Epithelial cell of proximal tubule (primary cell): ENCODE data around the gene HIC1. TPM values are rescaled to one million over a fixed set of nuclear protein-coding genes. Genes with fewer than 3 reads are reported as not detected.

ENCODE experiments used
- DNase-seq: peaks from one replicate; pipeline ENCODE4 v3.0.0-alpha.2; 2011; ENCODE audit warnings: low read depth
- H3K4me3 ChIP-seq: 2 replicates; pipeline ENCODE4 v1.5.1; 2011; ENCODE audit warnings: low read depth, mild to moderate bottlenecking, low read length
- total RNA-seq: library from RNA; depleted of rRNA; stranded (reverse); fragments of >200 nt; gene quantifications from 2 replicates; pipeline ENCODE4 v1.2.3, GENCODE V29; 2015
- TF ChIP-seq, protein P1 (sequence below): conservative IDR thresholded peaks from 2 replicates; pipeline ENCODE4 v1.5.1; 2012; ENCODE audit warnings: low read depth, mild to moderate bottlenecking, low read length

Gene HIC1
- total RNA-seq, 1 donor from 2014 or later = 2.7 TPM

DNA sequence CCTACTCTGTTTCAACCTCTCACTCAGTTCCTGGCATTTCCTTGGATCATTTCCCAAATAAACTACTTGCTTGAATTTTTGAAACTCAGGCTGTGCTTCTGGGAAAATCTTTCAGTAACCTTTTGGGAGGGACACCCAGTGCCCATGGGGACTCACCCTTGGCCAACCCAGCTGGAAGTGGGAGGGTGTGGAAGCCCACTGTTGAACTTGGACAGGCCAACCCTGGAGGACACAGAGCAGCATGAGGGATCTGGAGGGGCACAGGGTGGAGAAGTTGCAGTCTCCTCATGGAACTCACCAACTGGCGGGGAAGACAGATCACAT is 40.9 kb upstream of the HIC1 start:
- no peak overlapping the region for H3K4me3 ChIP-seq
- TF ChIP-seq, protein P1, sequence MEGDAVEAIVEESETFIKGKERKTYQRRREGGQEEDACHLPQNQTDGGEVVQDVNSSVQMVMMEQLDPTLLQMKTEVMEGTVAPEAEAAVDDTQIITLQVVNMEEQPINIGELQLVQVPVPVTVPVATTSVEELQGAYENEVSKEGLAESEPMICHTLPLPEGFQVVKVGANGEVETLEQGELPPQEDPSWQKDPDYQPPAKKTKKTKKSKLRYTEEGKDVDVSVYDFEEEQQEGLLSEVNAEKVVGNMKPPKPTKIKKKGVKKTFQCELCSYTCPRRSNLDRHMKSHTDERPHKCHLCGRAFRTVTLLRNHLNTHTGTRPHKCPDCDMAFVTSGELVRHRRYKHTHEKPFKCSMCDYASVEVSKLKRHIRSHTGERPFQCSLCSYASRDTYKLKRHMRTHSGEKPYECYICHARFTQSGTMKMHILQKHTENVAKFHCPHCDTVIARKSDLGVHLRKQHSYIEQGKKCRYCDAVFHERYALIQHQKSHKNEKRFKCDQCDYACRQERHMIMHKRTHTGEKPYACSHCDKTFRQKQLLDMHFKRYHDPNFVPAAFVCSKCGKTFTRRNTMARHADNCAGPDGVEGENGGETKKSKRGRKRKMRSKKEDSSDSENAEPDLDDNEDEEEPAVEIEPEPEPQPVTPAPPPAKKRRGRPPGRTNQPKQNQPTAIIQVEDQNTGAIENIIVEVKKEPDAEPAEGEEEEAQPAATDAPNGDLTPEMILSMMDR = no peak
- DNase-seq = no peak

DNA sequence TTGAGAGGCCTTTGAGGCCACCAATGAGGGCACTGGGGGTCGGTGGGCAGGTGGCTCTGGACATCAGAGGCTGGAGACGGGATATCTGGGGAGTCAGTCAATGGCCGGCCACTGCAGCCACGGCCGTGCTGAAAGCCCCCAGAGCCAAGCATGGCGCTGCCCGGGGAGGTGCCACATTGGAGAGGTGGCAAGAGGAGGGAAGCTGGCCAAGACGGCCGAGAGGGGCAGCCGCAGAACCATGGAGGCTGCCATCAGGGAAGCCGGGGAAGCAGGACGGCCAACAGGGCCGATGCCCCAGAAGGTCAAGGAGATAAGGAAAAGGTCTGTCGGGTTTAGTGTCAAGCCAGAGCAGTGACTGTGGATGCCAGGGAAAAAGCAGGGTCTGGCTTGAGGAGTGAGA is 39.6 kb upstream of the HIC1 start:
- no peak for DNase-seq
- H3K4me3 ChIP-seq = no peak overlapping the region
- TF ChIP-seq, protein P1 = no peak

DNA sequence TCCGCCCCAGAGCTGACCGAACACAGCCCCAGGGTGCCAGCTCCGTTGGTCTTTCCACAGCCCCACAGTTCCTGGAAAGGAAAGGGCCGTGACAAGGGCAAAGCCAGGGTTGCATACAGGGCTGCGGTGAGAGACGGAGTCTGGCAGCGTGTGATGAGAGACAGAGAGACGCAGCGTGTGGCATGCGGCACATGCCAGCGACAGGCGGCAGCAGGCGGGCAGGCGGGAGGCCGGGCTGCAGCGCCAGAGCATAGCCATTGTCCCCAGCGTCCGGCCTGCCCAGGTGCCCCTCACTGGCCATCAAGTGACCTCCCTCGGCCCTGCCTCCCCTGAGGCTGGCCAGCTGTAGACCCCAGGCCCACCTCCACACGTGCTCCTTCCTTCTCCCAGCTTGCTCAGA is 38.4 kb upstream of the HIC1 start:
- no peak overlapping the region for H3K4me3 ChIP-seq
- TF ChIP-seq, protein P1 = no peak
- no peak for DNase-seq

- H3K4me3 ChIP-seq = no peak overlapping the region
- TF ChIP-seq, protein P1 = no peak
- no peak for DNase-seq
Measured at GRCh38 chr17:2017274-2017941, 37.5 kb upstream of the HIC1 start.

- TF ChIP-seq, protein P1 = no peak
- no peak overlapping the region for H3K4me3 ChIP-seq
- no peak for DNase-seq
Measured at GRCh38 chr17:2018716-2019510, 36.0 kb upstream of the HIC1 start.

GRCh38 chr17:2019723-2020122 is 35.2 kb upstream of the HIC1 start:
- TF ChIP-seq, protein P1 = no peak
- no peak overlapping the region for H3K4me3 ChIP-seq
- DNase-seq = no peak
